Thyroid gland (tissue), 4 donors: ENCODE results near the gene TRAPPC4. TPM values are rescaled to one million over a fixed set of nuclear protein-coding genes. Genes with fewer than 3 reads are reported as not detected.

Experiments used
- DNase-seq, 2 donors: peaks; one replicate each; pipeline ENCODE4 v3.0.0-alpha.2; 2019
- H3K27ac ChIP-seq, 3 donors: fragments of 200-600 bp; sonication (generic); 1 replicate in 2 of 3; 2 replicates in 1 of 3; pipeline ENCODE4 v1.5.1; 2016 to 2019; ENCODE audit warnings: mild to moderate bottlenecking in 1 of 3, moderate library complexity in 1 of 3
- H3K27me3 ChIP-seq: fragments of 200-600 bp; sonication (generic); one replicate; pipeline ENCODE4 v1.5.1; 2019
- H3K36me3 ChIP-seq, 2 donors: fragments of 200-600 bp; sonication (generic); one replicate each; pipeline ENCODE4 v1.5.1; 2016 to 2019
- H3K4me1 ChIP-seq, 2 donors: fragments of 200-600 bp; sonication (generic); one replicate each; pipeline ENCODE4 v1.5.1; 2017 to 2019
- H3K4me3 ChIP-seq, 3 donors: fragments of 200-600 bp; sonication (generic); replicated peaks in 1 of 3; 1 replicate in 2 of 3; 2 replicates in 1 of 3; pipeline ENCODE4 v1.5.1; 2016; ENCODE audit warnings: mild to moderate bottlenecking in 1 of 3
- H3K9me3 ChIP-seq: fragments of 200-600 bp; sonication (generic); one replicate; pipeline ENCODE4 v1.5.1; 2017
- CTCF ChIP-seq, 6 experiments: fragments of 200-600 bp in 3 of 6; fragments of 450-650 bp in 3 of 6; sonication (generic) in 3 of 6; IDR thresholded peaks; one replicate each; pipeline ENCODE4 v1.5.1; 2016 to 2019; ENCODE audit warnings: antibody characterized with exemption in 6 of 6, mild to moderate bottlenecking in 2 of 6, inconsistent platforms in 1 of 6, moderate library complexity in 1 of 6
- POLR2A ChIP-seq, 2 donors: fragments of 450-650 bp; IDR thresholded peaks; one replicate each; pipeline ENCODE4 v1.6.1; 2017; ENCODE audit warnings: antibody characterized with exemption in 2 of 2, mild to moderate bottlenecking in 2 of 2, moderate library complexity in 1 of 2
- WGBS, 2 donors: methylation state at CpG; one replicate each; pipeline ENCODE4 v1.1.5; 2017; 5-methylcytosine and 5-hydroxymethylcytosine counted together
- intact Hi-C: fragments of 100-400 bp; cut with DNase I; formaldehyde crosslinking; loops from one replicate; pipeline ENCODE4 v1.15.1; 2023
- microRNA-seq: library from miRNA; unstranded; fragments of <30 nt; microRNA quantifications from one replicate; pipeline ENCODE4, GENCODE V29; 2016
- small RNA-seq: library from RNA; depleted of rRNA; stranded (forward); fragments of <200 nt; gene quantifications from one replicate; pipeline ENCODE3, GENCODE V24; 2016
- total RNA-seq, 4 donors: library from RNA; depleted of rRNA; stranded (reverse); fragments of >200 nt; gene quantifications; one replicate each; pipeline ENCODE4 v1.2.3, GENCODE V29; 2016

TRAPPC4 gene
- total RNA-seq, 4 donors from 2014 or later: 42.1 to 70.0 (median 53.2) TPM

GRCh38 chr11:119067371-119068222, 49.0 kb downstream of the TRAPPC4 start, which contains the start of gene VPS11:
VPS11 (plus strand) TSS chr11:119067818; CDS start chr11:119067824, 6 bp downstream.
- Histone ChIP-seq H3K27me3 (no peaks in the 10 kb centered on the region), H3K27ac (peak within 1 kb of the TSS; percentile 69 to 75 (median 73)), H3K4me1 (peaks cover 12 to 19% of the 10 kb centered on the region in 2 donors), H3K9me3 (no peaks in the 10 kb centered on the region), H3K4me3 (peak within 1 kb of the TSS; percentile 31 to 97 (median 79)), H3K36me3 (peaks cover 26 to 27% of the 10 kb centered on the region in 2 donors)
- intact Hi-C loops: no loop called here
- TF ChIP-seq POLR2A (IDR thresholded peaks at IDR 0.05) (peak in 1 of 2 donors; percentile 76), CTCF (IDR thresholded peaks at IDR 0.05) (no peak)
- peak; percentile 99 for DNase-seq
- 0 to 1% methylated on average over 31 to 39 of the region's 49 CpGs for WGBS, 2 donors

Small RNA genes lying within 50 kb of the gene (microRNA-seq; reads per million reads assigned to microRNA genes)
- gene MIR3656: not detected

Small RNA genes lying within 50 kb of the gene (small RNA-seq; reads per million reads assigned to genes)
- not detected for gene AP003392.2
- gene RF00017: not detected
- gene RF00019: not detected

Other genes with a start within 250 kb of the TRAPPC4 start
- 100 to 1,000 TPM; 110 to 178 (median 142) TPM for gene DDX6, start 227.6 kb upstream of the TRAPPC4 start, total RNA-seq
- not detected for gene CXCR5, start 134.9 kb upstream of the TRAPPC4 start, total RNA-seq
- gene BCL9L, start 92.8 kb upstream of the TRAPPC4 start, total RNA-seq: 10 to 100 TPM; 13.2 to 26.2 (median 19.4) TPM
- not detected for gene UPK2, start 62.5 kb upstream of the TRAPPC4 start, total RNA-seq
- gene FOXR1, start 47.0 kb upstream of the TRAPPC4 start, total RNA-seq: not detected
- 100 to 1,000 TPM in 1 of 4 donors, 10 to 100 TPM in 3; 45.2 to 128 (median 56.4) TPM for gene CENATAC, start 20.6 kb upstream of the TRAPPC4 start, total RNA-seq
- 1,000 to 10,000 TPM in 3 of 4 donors, 100 to 1,000 TPM in 1; 852 to 1,992 (median 1,622) TPM for gene RPS25, start 423 bp upstream of the TRAPPC4 start, total RNA-seq
- gene SLC37A4, start 12.1 kb downstream of the TRAPPC4 start, total RNA-seq: 10 to 100 TPM; 12.4 to 30.2 (median 16.5) TPM
- 100 to 1,000 TPM; 145 to 369 (median 320) TPM for gene HYOU1, start 38.4 kb downstream of the TRAPPC4 start, total RNA-seq
- gene VPS11, start 49.1 kb downstream of the TRAPPC4 start, total RNA-seq: 10 to 100 TPM; 40.3 to 64.4 (median 47.4) TPM
- 10 to 100 TPM; 10.7 to 24.3 (median 19.7) TPM for gene HMBS, start 66.1 kb downstream of the TRAPPC4 start, total RNA-seq
- gene DPAGT1, start 83.1 kb downstream of the TRAPPC4 start, total RNA-seq: 10 to 100 TPM; 29.8 to 42.8 (median 38.7) TPM
- gene C2CD2L, start 88.6 kb downstream of the TRAPPC4 start, total RNA-seq: 1 to 10 TPM; 6.7 to 8.9 (median 7.9) TPM
- 10 to 100 TPM; 24.0 to 37.7 (median 33.2) TPM for gene HINFP, start 102.8 kb downstream of the TRAPPC4 start, total RNA-seq
- gene ABCG4, start 130.3 kb downstream of the TRAPPC4 start, total RNA-seq: 1 to 10 TPM in 2 of 4 donors, under 1 TPM in 2; 0.13 to 1.6 (median 0.82) TPM
- 10 to 100 TPM; 13.3 to 33.1 (median 19.5) TPM for gene NLRX1, start 150.0 kb downstream of the TRAPPC4 start, total RNA-seq
- gene NHERF4, start 166.7 kb downstream of the TRAPPC4 start, total RNA-seq: not detected
- gene CBL, start 187.6 kb downstream of the TRAPPC4 start, total RNA-seq: 10 to 100 TPM in 3 of 4 donors, 1 to 10 TPM in 1; 9.4 to 14.5 (median 13.9) TPM